ENCODE data around the gene ARL5C.

DNA sequence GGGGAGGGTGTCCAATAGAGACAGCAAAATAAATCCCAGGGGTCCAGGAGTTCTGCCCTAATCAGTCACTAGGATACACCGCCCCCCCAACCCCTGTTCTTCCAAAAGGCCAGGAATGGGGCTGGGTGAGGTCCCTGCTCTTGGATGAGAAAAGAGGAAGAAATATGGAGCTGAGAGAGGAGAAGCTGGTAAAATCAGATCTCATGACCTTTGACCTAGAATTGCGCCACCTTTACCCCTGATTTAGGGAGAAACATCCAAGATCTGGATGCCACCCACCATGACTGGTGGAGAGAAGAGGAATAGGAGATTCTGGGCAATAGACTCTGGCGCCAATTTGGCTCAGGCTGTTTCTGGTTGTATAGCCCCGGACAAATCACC, 32.2 kb upstream of the ARL5C start:
- TF ChIP-seq CTCF (IDR thresholded peaks at IDR 0.05) = no peak
- no peak for TF ChIP-seq POLR2AphosphoS5 (IDR thresholded peaks at IDR 0.05)
- no peak for TF ChIP-seq POLR2A (IDR thresholded peaks at IDR 0.05)
- TF ChIP-seq EP300 (IDR thresholded peaks at IDR 0.05; ENCODE audit: low read depth) = no peak
